ENCODE measurements around the gene HIVEP3.

DNA sequence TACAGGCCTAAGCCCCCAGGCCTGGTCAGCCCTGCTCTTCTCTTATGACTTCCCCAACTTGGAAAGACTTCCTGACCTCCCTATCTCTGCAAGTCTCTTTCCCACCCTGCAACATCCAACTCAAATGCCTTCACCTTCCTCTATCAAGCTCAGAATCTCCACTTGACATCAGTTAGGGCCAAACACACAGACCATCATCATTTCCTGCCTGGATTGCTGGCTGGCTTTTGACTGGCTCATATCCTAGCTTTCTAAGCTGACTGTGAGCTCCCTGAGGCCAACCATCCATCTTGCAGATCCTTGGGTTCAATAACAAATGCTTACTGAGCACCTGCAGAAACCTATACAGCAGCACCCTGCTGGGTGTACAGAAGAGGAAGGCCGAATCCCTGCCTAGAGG lies 296.9 kb downstream of the HIVEP3 start:
- TF ChIP-seq CTCF (optimal IDR thresholded peaks at IDR 0.05 in 1 of 3, IDR thresholded peaks at IDR 0.05 in 1 of 3, conservative IDR thresholded peaks at IDR 0.05 in 1 of 3; ENCODE audit: extremely low read depth in 1 of 3, insufficient read depth in 2 of 3, low read length in 3 of 3) (no peak), EZH2 (IDR thresholded peaks at IDR 0.05; ENCODE audit: low read length) (no peak)

All from keratinocyte (primary cell).